GM19238 (cell line): Measurements from ENCODE around the gene TMEM17.

ENCODE experiments used
- DNase-seq: peaks from one replicate; pipeline ENCODE4 v3.0.0; 2011; ENCODE audit warnings: low spot score; ENCODE audit not compliant: insufficient read length

Gene TMEM17

DNA sequence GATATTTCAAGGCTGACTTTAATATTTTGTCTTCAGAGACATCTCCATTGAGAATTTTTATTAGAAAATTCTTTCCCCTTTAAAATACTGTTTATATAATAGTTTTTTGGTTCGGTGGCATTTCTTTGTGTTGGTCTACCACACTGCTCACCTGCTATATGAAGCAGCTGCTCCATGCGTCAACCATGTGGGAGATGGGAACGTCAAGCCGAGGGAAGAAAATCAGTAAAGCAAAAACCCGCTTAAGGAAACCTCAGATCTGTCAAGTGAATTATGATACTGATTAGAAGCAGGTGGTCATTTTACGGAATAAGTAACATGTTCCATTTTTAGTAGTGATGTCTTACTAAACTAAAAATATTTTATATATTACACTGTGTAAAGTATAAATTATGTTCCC is 5.6 kb upstream of the TMEM17 start:
- no peak for DNase-seq

DNA sequence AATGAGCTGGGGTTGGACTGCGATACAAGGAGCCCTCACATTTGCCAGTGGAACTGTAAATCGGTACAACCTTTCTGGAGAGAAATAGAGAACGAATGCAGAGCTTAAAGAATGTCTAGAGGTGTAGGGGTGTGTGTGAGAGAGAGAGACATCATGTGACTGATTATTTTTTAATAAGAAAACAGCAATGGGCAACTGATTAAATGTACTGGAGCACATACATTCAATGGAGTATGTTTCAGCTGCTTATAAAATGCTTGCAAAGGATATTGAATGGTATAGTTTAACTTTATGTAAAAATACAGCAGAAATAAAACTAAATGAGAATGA is 391 bp upstream of the TMEM17 start:
- no peak for DNase-seq

DNA sequence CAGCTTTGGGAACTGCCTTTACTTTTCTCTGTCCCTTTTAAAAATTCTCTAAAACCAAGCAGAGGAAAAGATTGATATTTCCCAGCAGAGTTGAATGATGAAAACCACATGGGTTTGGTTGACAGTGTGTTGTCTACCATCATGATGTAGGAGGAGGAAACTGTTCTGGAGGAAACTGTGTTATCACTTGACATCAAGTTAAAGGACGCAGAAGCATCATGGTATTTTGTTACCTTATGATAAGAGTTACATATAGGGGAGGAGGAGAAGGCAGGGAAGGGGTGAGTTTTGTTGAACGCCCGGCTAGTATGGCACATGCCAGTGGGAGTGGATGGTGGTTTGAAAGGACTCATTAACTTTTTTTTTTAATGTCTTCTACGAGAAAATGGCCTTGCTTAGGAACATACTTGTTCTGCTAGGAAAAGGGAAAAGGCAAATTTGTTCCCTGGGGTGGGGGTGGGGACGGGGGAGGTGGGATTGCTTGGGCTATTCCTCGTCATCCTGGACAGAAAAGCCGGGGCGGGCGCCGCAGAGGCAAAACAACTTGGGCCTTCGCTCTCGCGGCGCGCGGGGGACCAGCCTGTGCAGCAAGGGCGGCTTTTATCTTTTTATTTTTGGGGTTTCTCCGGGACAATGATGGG is 766 bp downstream of the TMEM17 start:
- DNase-seq: no peak

DNA sequence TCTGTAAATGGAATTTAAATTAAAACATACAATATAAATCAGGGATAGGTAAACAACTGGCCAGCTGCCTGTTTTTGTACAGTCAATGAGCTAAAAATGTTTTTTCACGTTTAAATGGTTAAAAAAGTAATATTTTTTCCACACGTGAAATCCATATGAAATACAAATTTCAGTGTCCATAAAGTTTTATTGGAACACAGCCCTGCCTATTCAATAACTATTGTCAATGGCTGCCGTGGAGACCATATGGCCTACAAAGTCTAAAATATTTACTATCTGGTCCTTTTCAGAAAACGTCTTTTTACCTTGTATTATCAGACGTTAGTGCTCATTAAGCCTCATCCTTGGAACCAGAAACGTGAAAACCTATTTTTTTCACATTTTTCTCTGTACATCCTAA is 1.3 kb downstream of the TMEM17 start:
- DNase-seq: no peak

DNA sequence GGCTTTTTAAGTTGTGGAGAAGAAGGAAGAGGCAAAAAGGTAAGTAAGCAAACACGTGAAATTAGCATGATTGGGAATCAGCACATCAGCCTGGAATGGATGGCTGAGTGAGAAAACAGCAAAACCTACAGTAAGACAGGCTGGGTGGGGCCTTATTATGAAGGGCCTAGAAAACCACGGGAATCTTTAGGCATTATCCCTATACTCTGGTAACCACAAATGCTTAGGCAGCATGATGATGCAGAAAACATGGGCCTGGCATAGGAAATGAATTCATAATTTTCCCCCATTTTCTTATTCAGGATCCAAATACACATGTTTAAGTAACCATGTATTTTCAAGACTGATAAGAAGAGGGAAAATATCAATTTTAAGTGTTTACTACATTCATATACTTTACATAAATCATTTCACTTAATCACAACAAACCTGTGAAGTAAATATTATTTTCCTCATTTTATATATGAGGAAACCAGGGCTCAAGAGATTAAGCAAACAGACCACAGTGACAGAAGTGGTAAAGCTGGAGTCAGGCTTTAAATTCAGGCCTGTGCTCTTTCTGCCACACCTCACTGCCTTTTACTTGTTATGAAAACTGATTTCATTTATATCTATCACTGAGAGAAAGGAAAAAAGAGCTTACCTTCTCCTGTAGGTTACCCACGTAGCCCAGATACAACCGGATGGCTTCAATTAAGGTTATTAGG is 4.0 kb downstream of the TMEM17 start:
- no peak for DNase-seq

DNA sequence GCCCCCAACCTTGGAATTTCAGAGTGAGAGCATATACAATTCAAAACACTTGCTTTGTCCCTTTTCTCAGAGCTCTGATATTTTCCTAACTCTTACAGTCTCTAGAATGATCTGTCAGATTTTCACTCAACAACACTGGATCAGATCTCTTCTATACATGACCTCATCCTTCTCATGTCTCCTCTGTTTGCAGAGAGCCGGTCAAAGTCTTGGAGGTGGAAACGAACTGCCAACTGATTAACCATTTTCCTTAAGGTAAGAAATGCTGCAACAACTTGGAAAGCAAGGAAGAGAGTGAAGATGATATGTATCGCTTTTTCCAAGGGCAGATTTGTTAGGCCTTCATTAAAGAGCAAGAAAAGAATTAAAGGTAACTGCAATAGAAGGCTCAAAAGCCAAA is 4.9 kb downstream of the TMEM17 start:
- no peak for DNase-seq

DNA sequence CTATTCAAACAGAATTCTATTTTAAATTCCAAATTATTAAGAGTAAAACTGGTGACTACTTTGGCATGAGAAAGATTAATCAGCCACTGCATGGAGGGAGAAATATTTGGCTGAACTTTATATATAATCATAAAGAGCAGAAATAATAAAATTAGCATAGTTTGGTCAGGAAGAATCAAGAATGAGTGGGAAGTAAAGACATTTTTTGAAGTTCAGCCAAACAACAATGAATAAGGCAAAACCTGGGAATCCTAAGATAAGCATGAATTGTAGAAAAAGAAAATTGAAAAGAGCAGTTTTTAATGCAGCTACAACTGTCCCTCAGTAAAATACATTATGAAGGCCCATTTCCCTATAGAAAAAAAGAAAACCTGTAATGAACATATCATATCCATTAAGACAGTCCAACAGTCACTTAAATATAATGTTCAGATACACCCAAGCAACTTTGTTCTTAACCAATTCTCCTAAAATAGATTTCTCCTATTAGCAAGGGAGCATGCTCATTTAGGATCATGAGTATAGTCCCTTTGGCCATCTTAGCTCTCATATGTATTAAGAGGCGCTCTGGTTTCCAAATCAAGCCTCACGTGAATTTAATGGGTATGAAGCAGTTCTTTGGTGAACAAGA is 6.5 kb downstream of the TMEM17 start:
- no peak for DNase-seq

DNA sequence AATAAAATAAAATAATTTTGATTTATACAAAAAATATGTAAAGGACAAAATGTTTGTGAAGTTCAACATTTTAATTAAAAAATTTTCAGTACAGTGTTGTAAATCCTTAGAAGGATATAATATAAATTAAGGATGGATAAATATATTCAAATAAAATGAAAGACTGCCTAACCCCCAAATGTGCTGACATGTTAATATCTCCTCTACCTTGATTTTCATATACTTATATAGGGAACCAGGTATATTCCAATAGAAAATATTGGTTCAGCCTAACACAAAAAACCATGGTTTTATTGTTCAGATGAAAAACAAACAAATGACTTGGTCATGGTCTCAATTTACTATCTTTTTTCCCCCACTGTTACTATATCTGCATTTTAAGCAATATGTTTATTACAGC is 7.3 kb downstream of the TMEM17 start:
- no peak for DNase-seq

DNA sequence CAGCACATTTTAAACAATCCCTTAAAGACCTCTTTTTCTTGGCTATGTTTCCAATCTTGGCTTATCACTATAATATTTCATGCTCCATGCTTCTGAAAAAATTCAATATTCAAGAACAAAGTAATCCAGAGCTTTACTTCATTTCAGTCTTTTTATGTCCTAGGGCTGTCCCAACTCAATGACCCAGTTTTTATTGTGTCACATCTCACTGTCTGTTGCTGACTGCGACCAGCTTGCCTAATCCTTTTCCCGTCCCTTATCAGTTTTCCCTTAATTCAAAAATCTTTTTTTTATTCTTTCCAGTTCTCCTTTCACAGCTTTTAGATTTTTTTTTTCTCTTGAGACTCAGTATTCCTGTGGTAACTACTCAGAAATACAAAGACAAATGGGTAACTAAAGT is 10.2 kb downstream of the TMEM17 start:
- no peak for DNase-seq

DNA sequence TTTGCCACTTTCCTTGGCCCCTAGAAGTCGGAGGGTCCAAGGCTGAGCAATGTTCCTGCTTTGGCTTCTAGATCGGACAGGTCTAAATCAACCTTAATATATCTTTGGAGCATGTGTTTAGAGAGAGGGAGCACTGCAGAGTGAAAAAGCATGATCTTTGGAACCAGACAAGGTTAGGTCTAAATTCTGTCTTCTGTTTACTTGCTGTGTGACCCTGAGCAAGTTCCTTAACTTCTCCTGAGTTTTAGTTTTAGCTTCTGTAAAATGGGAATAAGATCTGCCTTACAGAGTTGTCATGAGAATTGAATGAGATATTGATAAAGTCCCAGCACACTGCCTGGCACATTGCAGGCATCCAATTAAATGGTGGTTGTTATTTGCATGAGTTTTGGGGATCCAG is 13.9 kb downstream of the TMEM17 start:
- DNase-seq: no peak

DNA sequence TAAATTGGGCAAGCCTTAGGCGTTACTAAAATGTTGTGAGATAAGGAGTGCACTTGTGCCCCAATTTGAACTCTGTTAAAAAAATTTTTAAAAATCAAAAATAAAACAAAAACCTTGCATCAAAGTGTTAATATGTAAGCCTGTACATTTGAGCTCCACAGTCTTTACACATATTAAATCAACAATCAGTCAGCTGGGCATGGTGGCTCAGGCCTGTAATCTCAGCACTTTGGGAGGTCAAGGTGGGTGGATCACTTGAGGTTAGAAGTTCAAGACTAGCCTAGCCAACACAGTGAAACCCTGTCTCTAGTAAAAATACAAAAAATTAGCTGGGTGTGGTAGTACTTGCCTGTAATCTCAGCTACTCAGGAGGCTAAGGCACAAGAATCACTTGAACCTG is 16.3 kb downstream of the TMEM17 start:
- DNase-seq: no peak

DNA sequence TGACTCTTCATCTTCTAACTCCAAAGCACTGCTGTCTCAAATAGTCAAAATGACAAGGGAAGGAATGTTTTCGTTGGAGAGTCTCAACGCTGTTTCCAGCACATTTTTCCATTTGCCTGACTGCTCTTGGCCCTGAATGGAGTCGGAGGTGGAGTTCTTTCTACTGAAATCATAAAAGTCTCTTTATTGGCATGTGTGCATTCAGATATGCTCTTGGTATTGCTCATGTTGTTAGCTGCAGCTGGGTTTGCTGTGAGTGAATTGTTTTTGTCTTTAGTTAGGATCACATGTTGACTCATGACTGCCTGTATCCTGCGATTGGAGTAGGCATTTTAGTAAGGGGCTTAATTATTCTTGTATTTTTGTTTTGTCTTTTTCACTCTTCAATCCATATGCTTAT is 16.8 kb downstream of the TMEM17 start:
- no peak for DNase-seq

DNA sequence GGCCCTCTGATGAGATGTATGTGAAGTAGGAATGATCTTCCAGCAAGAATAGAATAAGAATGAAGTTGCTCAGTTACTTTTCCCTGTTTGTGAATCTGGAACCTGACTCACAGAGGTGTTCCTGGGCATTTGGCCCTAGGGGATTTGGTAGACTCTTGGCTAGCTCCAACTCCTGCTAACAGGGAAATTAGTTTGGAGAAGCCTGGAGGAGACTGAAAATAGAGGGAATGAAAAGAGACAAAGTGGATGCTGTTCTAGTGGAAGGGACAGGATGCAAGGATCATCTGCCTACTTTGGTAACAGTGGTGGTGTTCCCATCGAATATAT is 19.6 kb downstream of the TMEM17 start:
- DNase-seq: no peak

DNA sequence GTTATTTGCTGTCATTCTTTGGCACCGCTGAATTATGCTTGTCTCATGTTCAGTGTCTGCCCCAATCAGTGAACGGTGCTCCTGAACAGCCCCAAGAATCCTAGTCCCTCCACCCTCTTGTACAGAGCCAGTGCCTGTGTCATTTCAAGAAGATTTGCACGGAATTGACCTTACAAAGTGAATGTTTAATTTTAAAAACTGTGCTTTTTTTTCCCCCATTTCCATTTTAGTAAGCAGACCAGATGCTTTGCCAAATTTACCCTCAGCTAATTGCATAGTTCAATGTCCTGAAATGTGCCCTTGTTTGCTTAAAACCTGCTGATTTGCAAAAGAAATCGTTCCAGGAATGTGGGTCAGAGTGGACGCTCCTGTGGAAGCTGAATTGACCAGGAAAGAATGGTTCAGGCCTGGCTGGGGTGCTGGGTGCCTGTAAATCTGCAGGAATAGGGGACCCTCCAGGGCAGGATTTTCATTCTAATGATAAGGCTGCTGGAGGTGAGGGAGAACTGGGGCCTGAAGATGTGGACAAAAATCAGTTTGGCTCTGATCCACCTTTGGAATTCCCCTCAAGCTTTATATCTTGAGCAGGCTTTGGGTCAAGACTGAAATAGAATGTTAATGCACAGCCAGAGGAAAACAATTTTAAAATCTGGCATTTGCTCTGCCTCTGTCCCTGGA is 20.1 kb downstream of the TMEM17 start:
- DNase-seq: no peak

DNA sequence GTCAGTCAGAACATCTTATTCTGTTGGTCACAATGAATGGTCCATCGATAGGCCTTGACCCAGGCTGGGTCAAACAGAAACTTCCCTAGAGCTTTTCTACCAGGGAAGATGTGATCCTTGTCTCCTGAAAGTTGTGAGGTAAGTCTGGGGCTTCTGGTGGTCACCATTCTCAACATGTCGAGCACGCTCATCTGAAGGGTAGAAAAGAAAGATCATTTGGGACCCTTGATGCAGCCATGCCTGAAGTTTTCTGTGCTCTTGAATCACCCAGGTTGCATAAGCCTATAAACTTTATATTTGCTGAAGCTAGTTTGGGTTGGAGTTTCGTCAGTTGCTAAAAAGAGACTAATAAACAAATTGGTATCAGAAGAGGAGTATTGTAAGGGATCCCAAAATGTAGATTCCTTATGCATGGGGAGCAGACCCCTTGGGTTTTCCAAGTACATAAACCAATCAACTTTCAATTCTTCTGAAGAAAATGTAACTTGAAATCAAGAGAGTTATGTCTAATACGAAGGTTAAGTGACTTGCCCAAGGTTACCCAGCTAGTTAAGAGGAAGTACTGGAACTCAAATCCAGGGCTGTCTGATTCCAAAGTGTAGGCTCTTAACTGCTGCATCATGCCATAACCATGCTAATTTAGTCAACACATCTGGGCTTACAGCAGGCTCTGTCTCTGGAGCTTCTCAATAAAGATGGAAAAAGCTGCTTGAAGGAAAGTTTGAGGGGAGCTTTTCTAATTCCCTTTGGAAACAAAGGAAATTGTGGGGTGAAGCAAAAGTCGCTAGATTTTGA is 23.2 kb downstream of the TMEM17 start:
- DNase-seq: no peak

DNA sequence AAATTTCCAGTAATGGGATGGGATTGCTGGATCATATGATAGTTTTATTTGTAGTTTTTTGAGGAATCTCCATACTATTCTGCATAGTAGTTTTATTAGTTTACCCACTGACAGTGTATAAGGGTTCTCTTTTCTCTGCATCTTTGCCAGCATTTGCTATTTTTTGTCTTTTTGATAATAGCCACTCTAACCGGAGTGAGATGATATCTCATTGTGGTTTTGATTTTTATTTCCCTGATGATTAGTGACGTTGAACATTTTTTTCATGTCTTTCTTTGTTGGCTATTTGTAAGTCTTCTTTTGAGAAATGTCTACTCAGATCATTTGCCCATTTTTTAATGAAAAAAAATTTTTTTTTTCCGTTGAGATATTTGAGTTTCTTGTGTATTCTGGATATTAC is 26.1 kb downstream of the TMEM17 start:
- DNase-seq: no peak

DNA sequence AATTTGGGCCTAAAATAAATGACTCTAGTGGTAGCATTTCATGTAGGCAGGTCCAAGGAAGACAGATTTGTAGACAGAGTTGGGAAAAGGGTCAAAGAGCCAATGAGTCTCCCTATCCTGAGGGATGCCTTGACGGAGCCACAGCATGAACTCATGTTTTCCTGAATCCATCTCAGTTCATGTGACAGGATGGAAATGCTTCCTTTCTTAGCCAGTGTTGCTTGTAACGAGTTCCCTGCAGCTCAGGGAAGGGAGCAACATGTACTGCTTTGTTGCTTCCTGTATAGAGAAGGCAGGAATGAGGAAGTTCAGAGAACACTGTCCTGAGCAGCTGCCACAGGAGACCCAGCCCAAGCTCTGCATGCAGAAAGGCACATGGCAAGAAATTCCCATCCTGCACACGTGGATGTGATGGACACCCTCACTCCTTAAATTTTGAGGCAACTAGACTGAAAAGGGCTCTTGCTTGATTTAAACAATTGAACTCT is 27.9 kb downstream of the TMEM17 start:
- no peak for DNase-seq

DNA sequence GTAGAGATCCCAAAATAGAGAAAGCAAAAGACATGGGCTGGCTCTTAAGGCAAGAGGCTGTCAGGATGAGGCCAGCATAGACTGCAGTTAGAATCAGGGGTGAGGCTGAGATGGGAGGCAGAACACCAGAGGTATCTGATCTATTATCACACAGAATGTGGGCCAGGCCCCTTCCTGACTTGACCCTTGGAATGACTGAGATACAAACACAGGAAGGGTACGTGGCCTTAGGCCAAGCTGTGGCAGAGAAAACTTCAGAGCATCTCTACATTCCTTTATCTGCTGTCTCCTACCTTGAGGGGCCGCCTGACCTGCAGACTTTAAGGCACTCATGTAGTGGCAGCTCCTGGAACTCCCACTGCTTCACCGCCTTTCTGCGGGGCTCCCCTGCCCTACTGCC is 28.4 kb downstream of the TMEM17 start:
- DNase-seq: no peak

DNA sequence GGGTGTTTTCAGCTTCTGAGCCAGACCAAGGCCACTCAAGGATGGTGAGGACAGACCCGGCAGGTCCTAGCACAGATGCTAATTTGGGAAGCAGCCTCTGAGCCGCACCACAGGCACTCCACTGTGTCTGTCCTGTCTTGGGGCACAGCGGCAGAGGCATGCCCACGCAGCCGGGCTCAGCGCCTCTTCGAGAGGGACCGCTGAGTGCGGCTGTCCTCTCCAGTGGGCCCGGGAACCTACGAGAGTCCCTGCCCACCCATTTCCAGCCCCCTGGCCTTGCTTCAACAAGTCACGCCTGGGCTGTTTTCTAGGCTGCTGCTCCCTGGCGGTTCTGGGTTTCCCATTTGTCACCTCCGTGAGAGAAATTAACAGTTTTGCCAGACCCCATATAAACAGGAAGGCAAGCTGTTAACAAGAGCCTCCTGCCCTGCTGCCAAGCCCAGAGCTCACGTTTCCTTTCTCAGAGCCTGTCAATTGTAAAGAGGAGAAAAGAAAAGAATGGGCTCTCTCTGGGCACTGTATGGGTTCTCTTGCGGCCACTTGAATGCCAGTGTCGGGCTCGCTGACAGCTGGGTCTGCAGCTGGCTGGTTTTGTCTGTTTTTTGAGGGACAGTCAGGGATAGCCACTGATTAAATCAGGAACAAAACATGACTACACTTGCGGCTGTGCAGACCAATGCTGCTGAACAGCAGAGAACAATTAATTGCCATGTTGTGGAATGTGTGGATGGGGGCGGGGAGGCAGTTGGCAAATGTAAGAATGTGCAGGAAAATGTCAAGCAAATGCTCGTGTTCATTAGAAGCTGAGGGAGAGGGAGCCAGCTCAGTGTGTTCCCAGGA is 30.6 kb downstream of the TMEM17 start:
- no peak for DNase-seq

DNA sequence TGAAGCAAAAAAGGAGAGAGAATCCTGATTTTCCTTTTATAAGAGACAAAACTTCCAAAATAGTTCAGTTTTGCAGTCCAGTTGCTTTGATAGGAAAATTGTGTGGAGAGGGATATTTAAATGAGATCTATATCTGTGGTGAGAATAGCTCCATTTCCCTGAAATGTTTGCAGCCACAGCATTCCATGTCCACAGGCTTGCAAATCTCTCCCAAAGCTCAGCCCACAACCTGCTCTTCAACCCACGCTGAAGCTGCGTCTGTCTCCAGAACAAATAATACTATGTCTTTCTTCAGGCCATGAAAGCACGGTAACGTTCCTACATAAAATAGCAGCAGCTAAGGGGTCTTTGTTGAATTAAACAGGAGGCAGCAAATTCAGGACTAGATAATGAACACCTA is 31.8 kb downstream of the TMEM17 start:
- no peak for DNase-seq
